ENCODE measurements around the gene C19orf85.

GRCh38 chr19:55481148-55481793 lies 16.7 kb upstream of the C19orf85 start:
- TF ChIP-seq CTCF (IDR thresholded peaks at IDR 0.05; ENCODE audit: borderline replicate concordance, extremely low read depth, low read length, poor library complexity, severe bottlenecking) (no peak), EZH2 (IDR thresholded peaks at IDR 0.05; ENCODE audit: borderline replicate concordance, low read depth, low read length, severe bottlenecking) (no peak)
